ENCODE measurements around the gene KCNJ6.
"Not testable (repeated sequence)": the region's sequence is repeated elsewhere in the genome, so short reads cannot be mapped to it uniquely, and the experiment has no call there.

KCNJ6 gene

GRCh38 chr21:37916310-37917051 is at the start of gene KCNJ6:
Gene KCNJ6, minus strand, starts transcription at chr21:37916457. Its CDS starts 75,775 bp downstream, at chr21:37840682.
- no peak for DNase-seq

DNA sequence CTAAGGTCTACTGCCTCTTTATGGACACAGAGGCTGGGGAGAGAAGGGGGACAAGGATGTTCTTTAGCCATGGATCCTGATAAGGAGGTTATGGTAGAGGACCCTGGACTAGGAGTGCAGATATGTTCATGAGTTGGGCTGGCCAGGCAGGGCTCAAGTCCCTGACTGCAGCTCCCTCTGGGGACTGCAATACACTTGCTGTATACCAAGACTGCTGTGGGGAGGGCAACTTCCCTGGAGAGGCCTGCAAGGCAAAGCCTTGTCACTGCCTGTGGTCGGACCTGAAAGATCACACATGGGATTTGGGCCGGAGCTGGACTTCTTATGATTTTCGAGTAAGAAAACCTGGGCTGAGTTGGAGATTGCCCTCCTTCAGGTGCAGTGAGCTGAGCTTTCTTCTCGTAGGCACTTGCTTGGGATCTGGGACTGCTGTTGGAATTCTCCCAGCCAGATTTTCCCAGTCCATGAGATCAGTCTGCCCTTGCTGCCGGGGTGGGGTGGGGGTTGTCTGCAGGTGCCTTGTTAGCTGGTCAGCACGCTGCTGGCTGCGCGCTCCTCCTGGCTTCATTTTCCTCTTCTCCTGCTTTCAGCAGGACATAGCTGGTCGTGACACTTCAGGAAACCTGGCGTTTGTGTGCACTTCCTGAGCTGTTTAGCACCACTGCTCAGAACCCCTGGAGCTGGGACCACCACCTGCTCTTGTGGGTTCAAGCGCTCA is 49.0 kb upstream of the KCNJ6 start:
- DNase-seq = no peak

GRCh38 chr21:37958537-37958936 is 42.3 kb upstream of the KCNJ6 start:
- no peak for DNase-seq

DNA sequence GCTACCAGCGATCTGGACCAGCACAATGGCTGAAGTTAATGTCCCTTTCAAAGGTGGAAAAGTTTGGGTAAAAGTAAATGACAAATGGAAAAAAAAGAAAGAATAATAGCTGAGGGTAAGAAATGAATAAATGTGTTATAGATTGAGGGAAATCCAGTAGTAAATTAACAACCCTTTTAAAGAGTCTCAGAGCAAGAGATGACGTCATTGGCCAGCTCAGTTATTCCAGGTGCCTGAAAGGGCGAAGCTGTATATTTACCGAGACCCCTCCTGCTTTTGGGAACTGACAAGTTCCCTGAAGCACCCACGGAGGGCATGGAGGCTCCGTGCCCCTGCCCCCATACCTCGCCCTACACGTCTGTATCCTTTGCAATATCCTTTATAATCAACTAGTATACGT is 40.5 kb upstream of the KCNJ6 start:
- no peak for DNase-seq

DNA sequence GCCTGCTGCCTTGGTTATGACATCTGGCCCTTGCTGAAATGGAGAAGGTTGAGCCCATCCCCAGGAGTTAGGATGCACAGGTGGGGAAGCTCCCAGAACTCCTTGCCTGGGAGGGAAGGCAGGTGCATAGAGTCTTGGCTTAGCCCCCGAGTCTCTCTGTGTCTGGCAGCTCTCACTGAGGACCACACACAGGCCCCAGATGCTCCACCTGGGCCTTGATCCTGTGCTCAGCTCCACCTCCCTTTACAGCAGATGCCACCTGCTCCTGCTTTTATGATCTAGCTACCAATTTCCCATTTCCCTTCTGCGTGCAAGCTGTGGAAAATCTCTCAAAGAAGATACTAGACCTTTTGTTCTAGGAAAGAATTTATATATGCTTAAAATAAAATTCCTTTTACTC is 28.8 kb upstream of the KCNJ6 start:
- no peak for DNase-seq

- DNase-seq = no peak
Observed at GRCh38 chr21:37944496-37944895, 28.2 kb upstream of the KCNJ6 start.

DNA sequence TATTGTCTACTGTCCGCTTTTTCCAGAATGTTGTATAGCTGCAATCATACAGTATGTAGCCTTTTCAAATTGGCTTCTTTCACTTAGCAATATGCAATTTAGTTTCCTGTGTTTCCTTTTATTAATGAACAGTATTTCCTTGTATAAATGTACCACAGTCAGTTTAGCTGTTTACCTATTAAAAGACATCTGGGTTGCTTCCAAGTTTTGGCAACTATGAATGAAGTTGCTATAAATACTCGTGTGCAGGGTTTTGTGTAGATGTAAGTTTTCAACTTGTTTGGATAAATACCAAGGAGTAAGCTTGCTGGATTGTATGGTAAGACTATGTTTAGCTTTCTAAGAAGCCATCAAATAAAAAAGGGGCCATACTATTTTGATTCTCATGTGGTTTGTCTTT is 24.4 kb upstream of the KCNJ6 start:
- no peak for DNase-seq

GRCh38 chr21:37939838-37940237 is 23.6 kb upstream of the KCNJ6 start:
- no peak for DNase-seq

DNA sequence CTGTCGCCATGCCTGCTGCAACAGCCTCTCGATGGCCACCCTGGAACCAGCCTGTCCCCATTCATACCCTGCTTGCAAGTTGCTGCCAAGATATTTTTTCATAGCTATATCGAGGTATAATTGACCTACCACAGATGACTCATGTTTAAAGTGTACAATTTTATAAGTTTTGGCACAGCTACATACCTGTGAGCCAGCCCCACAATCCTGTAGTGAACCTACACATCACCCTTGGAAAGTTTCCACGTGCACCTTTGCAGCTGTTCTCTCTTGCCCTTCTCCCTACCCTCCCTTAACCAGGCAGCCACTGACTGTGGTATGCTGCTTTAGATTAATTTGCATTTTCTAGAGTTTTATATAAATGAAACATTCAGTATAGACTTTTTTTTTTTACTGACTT is 23.0 kb upstream of the KCNJ6 start:
- DNase-seq = no peak

GRCh38 chr21:37937668-37938067 is 21.4 kb upstream of the KCNJ6 start:
- DNase-seq = no peak

GRCh38 chr21:37936010-37936785 is 19.9 kb upstream of the KCNJ6 start:
- DNase-seq = no peak

DNA sequence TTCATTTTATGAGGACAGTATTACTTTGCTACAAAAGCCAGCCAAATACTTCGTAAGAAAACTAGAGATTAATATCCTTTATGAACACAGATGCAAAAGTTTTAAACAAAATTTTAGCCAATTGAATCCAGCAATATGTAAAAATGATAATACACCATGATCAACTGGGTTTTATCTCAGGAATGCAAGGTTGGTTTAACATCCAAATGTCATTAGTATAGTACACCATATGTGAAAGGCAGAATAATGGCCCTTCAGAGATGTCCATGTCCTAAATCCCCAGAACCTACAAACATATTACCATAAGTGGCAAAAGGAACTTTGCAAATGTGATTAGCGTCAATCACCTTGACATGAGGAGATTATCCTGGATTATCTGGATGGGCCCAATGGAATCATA is 16.7 kb upstream of the KCNJ6 start:
- DNase-seq = no peak

DNA sequence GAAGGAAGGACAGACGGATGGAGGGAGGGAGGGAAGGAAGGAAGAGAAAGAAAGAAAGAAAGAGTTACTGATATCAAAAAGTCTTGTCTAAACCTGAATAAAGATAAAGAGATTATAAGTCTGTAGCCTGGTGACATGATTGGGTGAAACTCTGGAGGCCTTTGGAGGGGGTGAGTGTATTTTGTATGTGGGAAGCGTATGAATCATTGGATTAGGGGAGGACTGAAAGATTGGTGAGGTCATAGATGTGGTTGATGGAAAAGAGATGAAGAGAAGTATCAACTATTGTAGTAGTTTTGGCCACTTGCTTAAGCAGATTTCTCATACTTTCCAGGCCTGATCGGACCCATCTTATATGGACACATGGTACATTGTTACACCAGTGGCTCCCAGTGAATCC is 11.5 kb upstream of the KCNJ6 start:
- no peak for DNase-seq

- no peak for DNase-seq
Observed at GRCh38 chr21:37921091-37921490, 4.8 kb upstream of the KCNJ6 start.

DNA sequence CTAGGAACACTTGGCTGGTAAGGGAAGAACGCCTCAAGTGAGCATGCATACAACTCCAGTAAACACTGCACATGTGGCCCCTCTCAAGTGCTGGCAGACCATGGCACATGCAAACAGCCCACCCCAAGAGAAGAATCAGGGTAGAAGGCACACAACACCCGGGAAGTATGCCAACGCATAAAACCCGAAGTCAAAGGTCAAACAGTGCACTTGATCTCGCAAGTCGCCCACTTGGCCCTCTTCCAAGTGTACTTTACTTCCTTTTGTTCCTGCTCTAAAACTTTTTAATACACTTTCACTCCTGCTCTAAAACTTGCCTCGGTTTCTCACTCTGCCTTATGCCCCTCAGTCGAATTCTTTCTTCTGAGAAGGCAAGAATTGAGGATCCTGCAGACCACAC is 4.0 kb upstream of the KCNJ6 start:
- DNase-seq = not testable (repeated sequence)

DNA sequence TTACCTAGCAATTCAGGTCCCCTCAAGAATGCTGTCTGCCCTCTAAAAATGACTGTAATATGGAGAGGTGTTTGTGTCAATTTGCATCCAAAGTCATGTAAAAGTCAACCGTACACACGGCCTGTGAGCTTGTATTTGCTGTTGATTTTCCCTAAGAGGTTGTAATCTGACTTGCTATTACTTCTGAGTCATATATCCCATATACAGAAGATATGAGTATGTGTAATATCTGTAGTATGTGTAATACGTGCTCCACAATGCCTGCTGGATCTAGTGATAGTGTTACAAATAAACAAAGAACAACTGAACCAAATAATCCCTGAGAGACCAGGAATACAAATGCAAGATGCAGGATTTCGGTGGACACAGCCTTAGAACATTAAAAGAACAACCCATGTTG is 1.4 kb upstream of the KCNJ6 start:
- no peak for DNase-seq

DNA sequence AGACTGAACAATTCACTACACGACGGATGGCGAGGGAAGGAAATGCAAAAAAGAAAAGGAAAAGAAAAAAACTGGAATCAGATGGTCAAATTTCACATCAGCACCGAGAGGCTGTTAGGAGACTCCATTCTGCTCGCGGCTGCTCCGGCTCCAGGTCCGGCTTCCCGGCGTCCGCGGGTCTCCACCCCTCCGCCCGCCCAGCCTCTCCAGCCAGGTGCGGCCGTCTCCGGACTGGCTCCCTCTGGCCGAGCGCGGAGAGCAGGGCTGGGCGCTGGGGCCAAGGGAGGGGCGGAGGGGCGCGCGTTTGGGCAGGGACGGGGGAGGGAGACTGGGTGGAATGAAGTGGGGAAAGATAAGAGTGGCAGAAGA is 332 bp downstream of the KCNJ6 start:
- no peak for DNase-seq

DNA sequence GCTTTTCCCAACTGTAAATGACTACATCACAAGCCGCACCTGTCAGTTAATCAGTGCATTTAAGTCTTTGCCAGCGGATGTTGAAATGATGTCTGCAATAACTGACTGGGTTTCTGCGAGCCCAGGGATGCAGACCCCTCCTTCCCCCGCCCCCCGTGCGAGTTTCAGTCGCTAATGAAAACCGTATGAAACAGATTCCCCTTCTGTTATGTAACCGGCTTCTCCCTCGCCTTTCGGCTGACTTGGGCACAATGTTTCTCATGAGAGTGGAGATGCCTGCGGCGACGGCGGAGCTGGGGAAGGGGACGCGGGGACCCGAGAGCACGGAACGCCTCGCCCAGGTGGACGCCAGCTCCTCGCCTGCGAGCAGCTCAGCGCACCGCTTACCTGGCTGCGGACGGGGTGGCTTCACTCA is 753 bp downstream of the KCNJ6 start:
- DNase-seq = no peak

- DNase-seq = no peak
Observed at GRCh38 chr21:37912616-37913015, 3.6 kb downstream of the KCNJ6 start.

GRCh38 chr21:37909936-37910335 is 6.3 kb downstream of the KCNJ6 start:
- no peak for DNase-seq

DNA sequence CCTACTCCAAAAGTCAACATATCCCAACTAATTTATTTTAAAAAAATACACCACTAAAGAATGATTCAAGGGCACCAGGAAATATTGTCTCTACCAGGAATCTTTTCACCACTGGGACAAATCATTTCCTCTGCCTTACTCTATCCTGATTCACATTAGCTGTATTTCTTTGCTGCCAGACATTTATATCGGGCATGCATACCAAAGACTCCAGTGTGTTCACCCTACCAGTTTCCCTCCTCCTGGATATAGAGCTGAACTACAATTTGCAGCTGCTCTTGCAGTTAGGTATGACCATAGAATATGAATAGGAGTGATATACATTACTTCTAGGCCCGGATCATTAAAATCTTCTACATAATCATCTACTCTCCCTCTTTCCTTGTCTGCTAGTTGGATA is 7.6 kb downstream of the KCNJ6 start:
- DNase-seq = no peak

DNA sequence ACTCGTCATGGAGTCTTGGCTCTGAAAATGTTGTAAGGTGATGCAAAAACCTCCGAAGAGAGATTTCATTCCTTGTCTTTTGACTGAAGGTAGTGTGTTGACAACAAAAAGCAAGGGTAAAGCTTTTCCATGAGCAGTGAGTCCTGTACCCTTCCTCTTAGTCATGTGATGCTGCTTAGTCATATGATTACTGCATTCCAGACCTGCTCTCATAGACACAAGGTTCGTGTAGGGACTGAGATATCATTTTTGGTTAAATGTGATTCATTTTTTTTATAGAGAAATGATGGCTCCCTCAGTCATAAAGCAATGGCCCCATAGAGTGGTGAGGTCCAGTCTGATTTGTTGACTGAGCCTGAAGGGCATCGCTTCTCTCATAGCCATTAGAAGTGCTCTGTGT is 9.2 kb downstream of the KCNJ6 start:
- no peak for DNase-seq

GRCh38 chr21:37905291-37905690 is 11.0 kb downstream of the KCNJ6 start:
- no peak for DNase-seq

GRCh38 chr21:37904856-37905255 is 11.4 kb downstream of the KCNJ6 start:
- DNase-seq = no peak

Measured in cortex of kidney (tissue), 1 donor.